ENCODE data around the gene GNB5.

Gene GNB5

GRCh38 chr15:52150043-52150825, 41.0 kb downstream of the GNB5 start:
- Histone ChIP-seq H3K9ac (no peak overlapping the region), H3K36me3 (ENCODE audit: control insufficient read depth, insufficient read depth, low read length) (no peaks in the 10 kb centered on the region), H2AFZ (no peak overlapping the region), H3K27me3 (ENCODE audit: control insufficient read depth, insufficient read depth, low read length) (no peaks in the 10 kb centered on the region), H3K79me2 (no peaks in the 10 kb centered on the region), H3K9me3 (ENCODE audit: control insufficient read depth, low read length) (no peaks in the 10 kb centered on the region), H3K4me2 (ENCODE audit: low read length) (no peak overlapping the region), H3K4me3 (ENCODE audit: low read depth, low read length) (no peak overlapping the region), H3K27ac (no peak overlapping the region), H3K4me1 (no peaks in the 10 kb centered on the region)
- TF ChIP-seq CTCF (IDR thresholded peaks at IDR 0.05) = no peak

- Histone ChIP-seq H2AFZ (no peak overlapping the region), H3K4me1 (no peaks in the 10 kb centered on the region), H3K9me3 (ENCODE audit: control insufficient read depth, low read length) (no peaks in the 10 kb centered on the region), H3K79me2 (no peaks in the 10 kb centered on the region), H3K9ac (no peak overlapping the region), H3K27me3 (ENCODE audit: control insufficient read depth, insufficient read depth, low read length) (no peaks in the 10 kb centered on the region), H3K4me3 (ENCODE audit: low read depth, low read length) (no peak overlapping the region), H3K27ac (no peak overlapping the region), H3K36me3 (ENCODE audit: control insufficient read depth, insufficient read depth, low read length) (no peaks in the 10 kb centered on the region), H3K4me2 (ENCODE audit: low read length) (no peak overlapping the region)
- TF ChIP-seq CTCF (IDR thresholded peaks at IDR 0.05) = no peak
These were observed 42.8 kb downstream of the GNB5 start for GRCh38 chr15:52148403-52148802.

GRCh38 chr15:52146776-52147175, 44.4 kb downstream of the GNB5 start:
- H3K27ac ChIP-seq = no peak overlapping the region
- H3K4me2 ChIP-seq (ENCODE audit: low read length) = no peak overlapping the region
- no peak overlapping the region for H3K9ac ChIP-seq
- no peaks in the 10 kb centered on the region for H3K27me3 ChIP-seq (ENCODE audit: control insufficient read depth, insufficient read depth, low read length)
- no peaks in the 10 kb centered on the region for H3K4me1 ChIP-seq
- no peak overlapping the region for H3K4me3 ChIP-seq (ENCODE audit: low read depth, low read length)
- no peak overlapping the region for H2AFZ ChIP-seq
- no peaks in the 10 kb centered on the region for H3K36me3 ChIP-seq (ENCODE audit: control insufficient read depth, insufficient read depth, low read length)
- no peak for TF ChIP-seq CTCF (IDR thresholded peaks at IDR 0.05)
- H3K9me3 ChIP-seq (ENCODE audit: control insufficient read depth, low read length) = no peaks in the 10 kb centered on the region
- no peaks in the 10 kb centered on the region for H3K79me2 ChIP-seq

GRCh38 chr15:52146261-52146660, 44.9 kb downstream of the GNB5 start:
- H3K27ac ChIP-seq = no peak overlapping the region
- no peaks in the 10 kb centered on the region for H3K27me3 ChIP-seq (ENCODE audit: control insufficient read depth, insufficient read depth, low read length)
- H3K4me3 ChIP-seq (ENCODE audit: low read depth, low read length) = no peak overlapping the region
- no peak overlapping the region for H2AFZ ChIP-seq
- no peak overlapping the region for H3K9ac ChIP-seq
- no peaks in the 10 kb centered on the region for H3K79me2 ChIP-seq
- no peaks in the 10 kb centered on the region for H3K9me3 ChIP-seq (ENCODE audit: control insufficient read depth, low read length)
- no peaks in the 10 kb centered on the region for H3K36me3 ChIP-seq (ENCODE audit: control insufficient read depth, insufficient read depth, low read length)
- no peak overlapping the region for H3K4me2 ChIP-seq (ENCODE audit: low read length)
- no peak for TF ChIP-seq CTCF (IDR thresholded peaks at IDR 0.05)
- no peaks in the 10 kb centered on the region for H3K4me1 ChIP-seq

- Histone ChIP-seq H3K36me3 (ENCODE audit: control insufficient read depth, insufficient read depth, low read length) (no peaks in the 10 kb centered on the region), H2AFZ (no peak overlapping the region), H3K4me1 (no peaks in the 10 kb centered on the region), H3K4me2 (ENCODE audit: low read length) (no peak overlapping the region), H3K9me3 (ENCODE audit: control insufficient read depth, low read length) (no peaks in the 10 kb centered on the region), H3K79me2 (no peaks in the 10 kb centered on the region), H3K27me3 (ENCODE audit: control insufficient read depth, insufficient read depth, low read length) (no peaks in the 10 kb centered on the region), H3K4me3 (ENCODE audit: low read depth, low read length) (no peak overlapping the region), H3K9ac (no peak overlapping the region), H3K27ac (no peak overlapping the region)
- no peak for TF ChIP-seq CTCF (IDR thresholded peaks at IDR 0.05)
These were observed 46.5 kb downstream of the GNB5 start for GRCh38 chr15:52144656-52145178.
